Breast epithelium (tissue), 3 donors: Measurements from ENCODE around the gene KRTAP4-5.

ENCODE experiments used
- POLR2A ChIP-seq: fragments of 450-650 bp; IDR thresholded peaks from one replicate; pipeline ENCODE4 v1.6.1; 2016; ENCODE audit warnings: antibody characterized with exemption, mild to moderate bottlenecking, moderate library complexity
- POLR2AphosphoS5 ChIP-seq, 3 donors: sonication (generic); formaldehyde crosslinking; IDR thresholded peaks; one replicate each; pipeline ENCODE4 v1.6.1; 2017; ENCODE audit warnings: antibody characterized with exemption in 3 of 3
- TF ChIP-seq, protein P1 (sequence below), 3 donors: fragments of 450-650 bp; IDR thresholded peaks; one replicate each; pipeline ENCODE4 v1.5.1; 2016 to 2017; ENCODE audit warnings: antibody characterized with exemption in 3 of 3, mild to moderate bottlenecking in 3 of 3, moderate library complexity in 3 of 3

DNA sequence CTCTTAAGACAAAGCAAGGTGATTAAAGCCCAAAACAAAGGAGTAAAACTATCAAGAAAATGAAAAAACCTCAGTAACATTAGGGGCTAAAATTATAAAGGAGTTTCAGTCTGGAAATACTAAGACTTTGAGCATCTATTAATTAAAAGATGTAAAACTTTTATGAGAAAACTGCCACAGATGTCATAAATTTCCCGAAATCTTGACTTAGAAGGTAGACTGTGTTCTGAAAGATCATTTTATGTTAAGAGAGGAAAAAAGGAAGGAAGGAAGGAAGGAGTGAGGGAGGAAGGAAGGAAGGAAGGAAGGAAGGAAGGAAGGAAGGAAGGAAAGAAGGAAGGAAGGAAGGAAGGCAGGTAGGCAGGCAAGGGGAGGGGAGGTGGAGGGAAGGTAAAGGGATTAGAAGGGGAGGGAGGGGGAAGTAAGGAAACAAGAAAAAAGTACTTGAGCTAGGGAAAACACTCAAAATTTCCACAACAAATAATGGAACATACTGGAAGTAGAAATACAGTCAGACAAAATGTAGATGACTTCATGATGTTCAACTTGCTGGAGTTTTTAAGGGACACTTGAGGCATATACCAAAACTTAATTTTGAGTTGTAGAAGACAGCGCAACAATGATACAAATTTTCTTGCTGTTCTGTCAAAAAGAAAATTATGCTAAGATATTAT, 2.0 kb downstream of the KRTAP4-5 start:
- TF ChIP-seq, protein P1, sequence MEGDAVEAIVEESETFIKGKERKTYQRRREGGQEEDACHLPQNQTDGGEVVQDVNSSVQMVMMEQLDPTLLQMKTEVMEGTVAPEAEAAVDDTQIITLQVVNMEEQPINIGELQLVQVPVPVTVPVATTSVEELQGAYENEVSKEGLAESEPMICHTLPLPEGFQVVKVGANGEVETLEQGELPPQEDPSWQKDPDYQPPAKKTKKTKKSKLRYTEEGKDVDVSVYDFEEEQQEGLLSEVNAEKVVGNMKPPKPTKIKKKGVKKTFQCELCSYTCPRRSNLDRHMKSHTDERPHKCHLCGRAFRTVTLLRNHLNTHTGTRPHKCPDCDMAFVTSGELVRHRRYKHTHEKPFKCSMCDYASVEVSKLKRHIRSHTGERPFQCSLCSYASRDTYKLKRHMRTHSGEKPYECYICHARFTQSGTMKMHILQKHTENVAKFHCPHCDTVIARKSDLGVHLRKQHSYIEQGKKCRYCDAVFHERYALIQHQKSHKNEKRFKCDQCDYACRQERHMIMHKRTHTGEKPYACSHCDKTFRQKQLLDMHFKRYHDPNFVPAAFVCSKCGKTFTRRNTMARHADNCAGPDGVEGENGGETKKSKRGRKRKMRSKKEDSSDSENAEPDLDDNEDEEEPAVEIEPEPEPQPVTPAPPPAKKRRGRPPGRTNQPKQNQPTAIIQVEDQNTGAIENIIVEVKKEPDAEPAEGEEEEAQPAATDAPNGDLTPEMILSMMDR (IDR thresholded peaks at IDR 0.05), result no peak
- no peak for TF ChIP-seq POLR2A
- no peak for TF ChIP-seq POLR2AphosphoS5 (IDR thresholded peaks at IDR 0.05)
